Measurements from ENCODE around the gene DCANP1.

The DCANP1 gene

GRCh38 chr5:135461481-135462151 is 14.5 kb upstream of the DCANP1 start:
- no peak for DNase-seq
- in situ Hi-C loops (cut with HindIII; ENCODE audit: low pct_ligation_motif_present, low pct_unique_long_range_greater_than_20kb, low sequenced_read_pairs): loop anchor here (10.0 to 25.0 kb wide), 2 partner anchors 93 to 276 kb away; no protein-coding TSS in a partner anchor

- in situ Hi-C loops (cut with HindIII; ENCODE audit: low pct_ligation_motif_present, low pct_unique_long_range_greater_than_20kb, low sequenced_read_pairs): loop anchor here (10.0 to 25.0 kb wide), 2 partner anchors 94 to 277 kb away; no protein-coding TSS in a partner anchor
- DNase-seq: no peak
Measured at GRCh38 chr5:135460246-135461033, 13.3 kb upstream of the DCANP1 start.

GRCh38 chr5:135458921-135459331 is 11.8 kb upstream of the DCANP1 start:
- no peak for DNase-seq
- in situ Hi-C loops (cut with HindIII; ENCODE audit: low pct_ligation_motif_present, low pct_unique_long_range_greater_than_20kb, low sequenced_read_pairs): loop anchor here (25.0 kb wide), 1 partner anchor 278 kb away; no protein-coding TSS in a partner anchor

GRCh38 chr5:135458356-135458755 is 11.2 kb upstream of the DCANP1 start:
- no peak for DNase-seq
- in situ Hi-C loops (cut with HindIII; ENCODE audit: low pct_ligation_motif_present, low pct_unique_long_range_greater_than_20kb, low sequenced_read_pairs): loop anchor here (25.0 kb wide), 1 partner anchor 279 kb away; no protein-coding TSS in a partner anchor

GRCh38 chr5:135457424-135458071 is 10.4 kb upstream of the DCANP1 start:
- in situ Hi-C loops (cut with HindIII; ENCODE audit: low pct_ligation_motif_present, low pct_unique_long_range_greater_than_20kb, low sequenced_read_pairs): loop anchor here (25.0 kb wide), 1 partner anchor 280 kb away; no protein-coding TSS in a partner anchor
- DNase-seq: peak; percentile 50

GRCh38 chr5:135456238-135457099 is 9.3 kb upstream of the DCANP1 start:
- in situ Hi-C loops (cut with HindIII; ENCODE audit: low pct_ligation_motif_present, low pct_unique_long_range_greater_than_20kb, low sequenced_read_pairs): loop anchor here (25.0 kb wide), 1 partner anchor 281 kb away; no protein-coding TSS in a partner anchor
- DNase-seq: no peak

GRCh38 chr5:135455876-135456237 is 8.7 kb upstream of the DCANP1 start:
- in situ Hi-C loops (cut with HindIII; ENCODE audit: low pct_ligation_motif_present, low pct_unique_long_range_greater_than_20kb, low sequenced_read_pairs): loop anchor here (25.0 kb wide), 1 partner anchor 281 kb away; no protein-coding TSS in a partner anchor
- DNase-seq: no peak

- in situ Hi-C loops (cut with HindIII; ENCODE audit: low pct_ligation_motif_present, low pct_unique_long_range_greater_than_20kb, low sequenced_read_pairs): loop anchor here (25.0 kb wide), 1 partner anchor 282 kb away; no protein-coding TSS in a partner anchor
Measured at GRCh38 chr5:135454946-135455345, 7.8 kb upstream of the DCANP1 start.

GRCh38 chr5:135453613-135454012 is 6.5 kb upstream of the DCANP1 start:
- in situ Hi-C loops (cut with HindIII; ENCODE audit: low pct_ligation_motif_present, low pct_unique_long_range_greater_than_20kb, low sequenced_read_pairs): loop anchor here (25.0 kb wide), 1 partner anchor 284 kb away; no protein-coding TSS in a partner anchor
- DNase-seq: no peak

More at GRCh38 chr5:135454946-135455345, 7.8 kb upstream of the DCANP1 start:
- no peak for DNase-seq

GRCh38 chr5:135452321-135453030 is 5.3 kb upstream of the DCANP1 start, which contains the start of gene TIFAB:
TSS of gene TIFAB (minus strand) at chr5:135452351. CDS start at chr5:135449939, 2,412 bp downstream.
- no peak for DNase-seq
- in situ Hi-C loops (cut with HindIII; ENCODE audit: low pct_ligation_motif_present, low pct_unique_long_range_greater_than_20kb, low sequenced_read_pairs): loop anchor here (25.0 kb wide), 1 partner anchor 285 kb away; no protein-coding TSS in a partner anchor

- in situ Hi-C loops (cut with HindIII; ENCODE audit: low pct_ligation_motif_present, low pct_unique_long_range_greater_than_20kb, low sequenced_read_pairs): loop anchor here (25.0 kb wide), 1 partner anchor 286 kb away; no protein-coding TSS in a partner anchor
- DNase-seq: no peak
Measured at GRCh38 chr5:135451581-135452320, 4.6 kb upstream of the DCANP1 start.

GRCh38 chr5:135450952-135451351 is 3.8 kb upstream of the DCANP1 start:
- DNase-seq: no peak
- in situ Hi-C loops (cut with HindIII; ENCODE audit: low pct_ligation_motif_present, low pct_unique_long_range_greater_than_20kb, low sequenced_read_pairs): loop anchor here (25.0 kb wide), 1 partner anchor 286 kb away; no protein-coding TSS in a partner anchor

GRCh38 chr5:135450336-135450735 is 3.2 kb upstream of the DCANP1 start:
- no peak for DNase-seq
- in situ Hi-C loops (cut with HindIII; ENCODE audit: low pct_ligation_motif_present, low pct_unique_long_range_greater_than_20kb, low sequenced_read_pairs): loop anchor here (25.0 kb wide), 1 partner anchor 287 kb away; no protein-coding TSS in a partner anchor

- DNase-seq: no peak
- in situ Hi-C loops (cut with HindIII; ENCODE audit: low pct_ligation_motif_present, low pct_unique_long_range_greater_than_20kb, low sequenced_read_pairs): loop anchor here (25.0 kb wide), 1 partner anchor 288 kb away; no protein-coding TSS in a partner anchor
Measured at GRCh38 chr5:135449644-135450043, 2.5 kb upstream of the DCANP1 start.

- DNase-seq: no peak
- in situ Hi-C loops (cut with HindIII; ENCODE audit: low pct_ligation_motif_present, low pct_unique_long_range_greater_than_20kb, low sequenced_read_pairs): no loop called here
Measured at GRCh38 chr5:135448791-135449507, 1.8 kb upstream of the DCANP1 start.

Measured in ACHN (cell line).